Astrocyte of the hippocampus (primary cell): ENCODE measurements around the gene TM4SF4.
A peak's percentile ranks its signal among the peaks of the same experiment; 100 is the strongest.

ENCODE experiments used
- DNase-seq: peaks from one replicate; pipeline ENCODE4 v3.0.0; 2011; ENCODE audit warnings: low read depth, low spot score

TM4SF4 gene

GRCh38 chr3:149481491-149481890 lies 7.0 kb downstream of the TM4SF4 start:
- DNase-seq = no peak

DNA sequence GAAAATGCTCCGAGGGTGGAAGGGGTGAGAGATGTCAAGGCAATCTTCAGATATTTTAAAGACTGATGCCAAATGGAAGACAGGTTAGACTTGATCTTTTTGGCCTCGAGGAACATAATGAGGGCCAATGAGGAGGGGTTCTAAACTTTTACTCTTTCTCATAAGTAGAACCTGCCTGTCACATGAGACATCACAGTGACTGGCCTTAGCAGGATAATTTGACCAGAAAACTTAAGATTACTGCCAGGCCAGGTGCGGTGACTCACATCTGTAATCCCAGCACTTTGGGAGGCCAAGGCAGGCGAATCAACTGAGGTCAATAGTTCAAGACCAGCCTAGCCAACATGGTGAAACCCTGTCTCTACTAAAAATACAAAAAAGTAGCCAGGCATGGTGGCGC lies 12.2 kb downstream of the TM4SF4 start:
- no peak for DNase-seq

DNA sequence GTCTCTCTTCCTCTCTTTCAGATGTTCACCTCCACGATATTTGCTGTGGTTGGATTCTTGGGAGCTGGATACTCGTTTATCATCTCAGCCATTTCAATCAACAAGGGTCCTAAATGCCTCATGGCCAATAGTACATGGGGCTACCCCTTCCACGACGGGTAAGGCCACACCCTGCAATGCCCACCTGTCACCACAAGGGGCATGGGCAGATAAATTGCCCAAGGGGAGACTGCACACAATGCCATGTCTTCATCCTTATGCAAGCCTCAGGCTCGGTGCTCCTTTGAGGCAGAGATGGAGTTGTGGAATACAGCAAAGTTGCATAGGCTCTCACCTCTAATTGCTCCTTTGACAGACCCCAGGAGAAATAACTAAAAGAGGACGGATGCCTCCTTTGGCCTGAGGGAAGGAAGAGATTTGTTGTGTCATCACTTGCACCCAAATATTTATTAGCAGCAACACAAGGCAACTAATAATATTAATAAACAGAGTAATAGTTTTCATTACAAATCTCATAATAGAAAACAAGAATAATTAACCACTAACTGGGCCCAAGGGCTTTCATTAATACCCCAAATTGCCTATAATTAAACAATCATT lies 13.2 kb downstream of the TM4SF4 start:
- no peak for DNase-seq

- no peak for DNase-seq
These were observed 14.7 kb downstream of the TM4SF4 start for GRCh38 chr3:149489060-149489690.

DNA sequence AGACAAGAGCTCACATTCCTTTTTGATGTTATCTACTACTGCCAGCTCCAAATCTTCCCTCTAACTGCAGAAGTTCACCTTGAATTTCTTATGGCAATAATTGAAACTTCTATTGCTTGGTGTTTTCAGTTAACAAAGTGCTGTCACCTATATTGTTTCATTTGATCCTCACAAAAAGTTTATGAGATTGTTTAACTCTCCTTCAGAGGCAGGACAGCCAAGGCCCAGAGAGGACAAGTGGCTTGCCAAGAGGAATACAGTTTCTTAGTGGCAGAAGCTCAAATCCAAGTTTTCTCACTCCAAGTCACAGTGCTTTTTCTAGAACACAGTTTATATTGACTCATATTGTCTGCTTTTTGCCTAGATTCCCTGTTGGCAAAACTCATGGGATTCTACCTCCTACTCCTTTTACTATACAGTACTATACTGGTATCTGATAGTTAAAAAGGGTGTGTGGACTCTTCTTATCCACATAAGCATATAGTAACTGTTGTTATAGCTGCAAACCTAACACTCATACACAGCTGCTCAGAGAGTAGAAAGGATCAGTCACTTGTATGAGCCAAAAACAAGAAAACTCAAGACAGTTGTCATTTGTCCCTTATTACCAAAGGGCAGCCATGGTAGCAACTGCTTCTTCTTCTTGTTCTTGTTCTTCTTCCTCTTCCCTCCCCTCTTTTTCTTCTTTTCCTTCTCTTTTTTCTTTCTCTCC lies 15.9 kb downstream of the TM4SF4 start:
- no peak for DNase-seq

DNA sequence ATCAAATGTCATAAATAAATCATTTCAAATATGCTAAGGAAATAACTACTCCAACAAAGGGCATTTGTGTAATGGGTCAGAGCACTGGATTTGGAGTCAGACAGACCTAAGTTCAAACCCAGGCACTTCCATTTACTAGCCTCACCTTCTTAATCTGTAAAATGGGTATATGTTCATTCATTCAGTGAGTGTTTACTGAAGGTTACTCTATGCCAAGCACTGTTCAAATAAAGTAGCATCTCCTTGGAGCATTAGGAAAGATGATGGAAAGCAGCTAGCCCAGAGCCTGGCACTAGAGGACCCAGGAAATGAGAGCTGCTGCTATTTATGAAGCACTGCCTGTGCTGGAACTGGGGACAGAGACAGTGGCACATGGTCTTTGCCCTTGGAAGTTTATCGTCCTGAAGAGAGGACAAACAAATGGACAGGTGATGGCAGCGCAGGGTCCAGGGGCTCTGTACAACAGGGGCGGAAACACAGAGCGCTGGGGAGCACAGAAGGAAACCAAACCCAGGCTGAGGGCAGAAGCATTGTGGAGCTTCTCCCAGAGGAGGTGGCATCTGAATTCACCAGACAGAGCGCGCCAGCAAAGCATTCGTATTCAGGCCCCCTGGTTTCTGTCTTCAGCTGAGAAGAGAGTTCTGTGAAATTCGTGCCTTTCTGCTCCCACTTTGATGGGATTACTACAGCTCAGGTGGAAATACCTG lies 19.0 kb downstream of the TM4SF4 start:
- DNase-seq = no peak

GRCh38 chr3:149494022-149494758 lies 19.7 kb downstream of the TM4SF4 start:
- DNase-seq = peak; percentile 89

DNA sequence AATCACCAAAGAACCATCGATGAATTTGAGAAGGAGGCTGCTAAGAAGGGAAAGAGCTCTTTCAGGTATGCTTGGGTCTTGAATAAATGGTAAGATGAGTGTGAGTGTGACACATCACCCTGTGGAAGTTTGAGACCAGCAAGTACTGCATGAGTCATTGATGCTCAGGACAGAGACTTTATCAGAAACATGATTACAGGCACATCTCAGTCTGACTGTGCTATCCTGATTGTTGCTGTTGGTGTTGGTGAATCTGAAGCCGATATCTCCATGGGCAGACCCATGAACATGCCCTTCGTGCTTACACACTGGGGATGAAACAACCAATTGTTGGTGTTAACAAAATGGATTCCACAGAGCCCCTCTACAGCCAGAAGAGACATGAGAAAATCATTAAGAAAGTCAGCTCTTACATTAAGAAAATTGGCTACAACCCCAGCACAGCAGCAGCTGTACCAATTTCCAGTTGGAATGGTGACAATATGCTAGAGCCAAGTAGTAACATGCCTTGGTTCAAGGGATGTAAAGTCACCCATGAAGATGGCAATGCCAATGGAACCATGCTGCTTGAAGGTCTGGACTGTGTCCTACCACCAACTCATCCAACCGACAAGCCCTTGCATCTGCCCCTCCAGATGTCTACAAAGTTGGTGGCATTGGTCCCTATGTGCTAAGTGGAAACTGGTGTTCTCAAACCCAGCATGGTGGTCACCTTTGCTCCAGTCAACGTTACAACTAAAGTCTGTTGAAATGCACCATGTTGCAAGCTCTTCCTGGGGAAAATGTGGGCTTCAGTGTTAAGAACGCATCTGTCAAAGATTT lies 20.5 kb downstream of the TM4SF4 start:
- no peak for DNase-seq

DNA sequence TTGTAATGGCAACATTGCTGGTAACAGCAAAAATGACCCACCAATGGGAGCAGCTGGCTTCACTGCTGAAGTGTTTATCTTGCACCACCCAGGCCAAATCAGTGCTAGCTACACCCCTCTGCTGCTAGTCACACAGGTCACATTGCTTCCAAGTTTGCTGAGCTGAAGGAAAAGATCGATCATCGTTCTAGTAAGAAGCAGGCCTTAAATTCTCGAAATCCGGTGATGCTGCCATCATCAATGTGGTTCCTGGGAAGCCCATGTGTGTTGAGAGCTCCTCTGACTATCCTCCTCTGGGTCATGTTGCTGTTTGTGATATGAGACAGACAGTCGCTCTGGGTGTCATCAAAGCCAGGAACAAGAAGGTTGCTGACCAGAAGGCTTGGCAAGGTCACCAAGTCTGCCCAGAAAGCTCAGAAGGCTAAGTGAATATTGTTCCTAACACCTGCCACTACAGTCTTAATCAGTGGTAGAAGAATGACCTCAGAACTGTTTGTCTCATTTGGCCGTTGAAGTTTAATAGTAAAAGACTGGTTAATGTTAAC lies 21.2 kb downstream of the TM4SF4 start:
- DNase-seq = no peak

- DNase-seq = no peak
These were observed 22.4 kb downstream of the TM4SF4 start for GRCh38 chr3:149496891-149497290.

- DNase-seq = no peak
These were observed 23.6 kb downstream of the TM4SF4 start for GRCh38 chr3:149497966-149498670.

DNA sequence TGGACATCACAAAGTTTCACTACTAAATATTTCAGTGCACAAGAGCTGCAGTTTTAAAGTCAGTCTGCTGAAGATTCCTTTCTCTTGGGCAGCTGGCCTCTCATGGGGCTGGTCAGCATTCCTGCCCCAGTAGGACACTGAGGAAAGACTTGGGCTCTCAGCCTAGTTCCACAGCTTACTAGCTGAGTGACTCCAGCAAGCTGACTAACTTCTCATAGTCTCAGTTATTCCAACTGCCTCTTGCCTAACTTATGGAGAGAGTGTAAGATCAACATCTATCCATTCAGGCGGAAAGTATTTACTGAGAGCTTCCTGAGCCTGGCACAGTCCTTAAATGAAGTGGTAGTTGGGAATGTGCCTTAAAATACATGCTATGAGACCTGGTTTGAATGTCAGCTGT lies 27.0 kb downstream of the TM4SF4 start:
- peak; percentile 81 for DNase-seq

DNA sequence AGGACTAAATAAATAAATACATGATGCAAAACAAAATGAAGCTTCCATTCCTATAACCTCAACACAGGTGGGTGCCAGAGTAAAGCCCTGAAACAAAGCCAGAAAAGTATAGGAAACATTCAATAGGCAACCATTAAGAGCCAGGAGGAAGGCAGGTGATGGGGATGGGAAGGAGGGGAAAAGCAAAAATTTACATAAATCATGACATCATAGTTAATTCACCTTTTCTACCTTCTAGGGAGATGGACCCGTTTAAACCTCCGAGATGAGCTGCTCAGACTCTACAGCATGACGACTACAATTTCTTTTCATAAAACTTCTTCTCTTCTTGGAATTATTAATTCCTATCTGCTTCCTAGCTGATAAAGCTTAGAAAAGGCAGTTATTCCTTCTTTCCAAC lies 27.9 kb downstream of the TM4SF4 start:
- no peak for DNase-seq

GRCh38 chr3:149506540-149506939 lies 32.0 kb downstream of the TM4SF4 start:
- DNase-seq = peak; percentile 43

GRCh38 chr3:149506965-149507364 lies 32.5 kb downstream of the TM4SF4 start:
- DNase-seq = peak; percentile 31

- DNase-seq = peak; percentile 77
These were observed 33.2 kb downstream of the TM4SF4 start for GRCh38 chr3:149507491-149508324.

GRCh38 chr3:149509526-149509925 lies 35.0 kb downstream of the TM4SF4 start:
- DNase-seq = no peak

- no peak for DNase-seq
These were observed 36.0 kb downstream of the TM4SF4 start for GRCh38 chr3:149510480-149510879.

- DNase-seq = no peak
These were observed 36.6 kb downstream of the TM4SF4 start for GRCh38 chr3:149511040-149511626.
